Activated CD8-positive, alpha-beta T cell treated with anti-CD3 and anti-CD28 coated beads for 36 hours (primary cell): Measurements from ENCODE around the gene SLC4A8. TPM values are rescaled to one million over a fixed set of nuclear protein-coding genes. Genes with fewer than 3 reads are reported as not detected.
"Not testable (repeated sequence)": the region's sequence is repeated elsewhere in the genome, so short reads cannot be mapped to it uniquely, and the experiment has no call there.

Experiments
- ATAC-seq: fragments of 200-7000 bp; cut with Tn5 transposase; one replicate; pipeline ENCODE4 v1.10.0; 2021; ENCODE audit warnings: mild to moderate bottlenecking, moderate library complexity
- CTCF ChIA-PET: fragments of 350-600 bp; sonication (Branson Sonifier 250); formaldehyde crosslinking; loops from one replicate; lab custom pipeline; 2021; ENCODE audit warnings: antibody characterized with exemption; lab: Charles Lee
- POLR2A ChIA-PET: fragments of 350-600 bp; sonication (Branson Sonifier 250); formaldehyde crosslinking; loops from one replicate; lab custom pipeline; 2021; ENCODE audit warnings: antibody characterized with exemption; lab: Charles Lee
- DNase-seq: peaks from one replicate; pipeline ENCODE4 v3.0.0-alpha.2; 2020
- H3K27ac Mint-ChIP-seq: one replicate; pipeline ENCODE4 v1.8.0; 2021; ENCODE audit warnings: mild to moderate bottlenecking, mixed read lengths
- H3K27me3 Mint-ChIP-seq: one replicate; pipeline ENCODE4 v1.8.0; 2021; ENCODE audit warnings: mixed read lengths
- H3K36me3 Mint-ChIP-seq: one replicate; pipeline ENCODE4 v1.8.0; 2021; ENCODE audit warnings: low read depth, mixed read lengths
- H3K4me1 Mint-ChIP-seq: one replicate; pipeline ENCODE4 v1.8.0; 2021; ENCODE audit warnings: low read depth, mixed read lengths
- H3K4me3 Mint-ChIP-seq: one replicate; pipeline ENCODE4 v1.8.0; 2021; ENCODE audit warnings: mild to moderate bottlenecking, moderate library complexity, mixed read lengths
- H3K9me3 Mint-ChIP-seq: one replicate; pipeline ENCODE4 v1.8.0; 2021; ENCODE audit warnings: mixed read lengths
- intact Hi-C: fragments of 100-400 bp; cut with micrococcal nuclease; formaldehyde crosslinking; loops from one replicate; pipeline ENCODE4 v1.10.0; 2022
- total RNA-seq, 2 experiments: library from RNA; stranded (reverse); gene quantifications; one replicate each; pipeline ENCODE4 v1.2.3, GENCODE V29; 2021
- TF ChIP-seq, protein P1 (sequence below): fragments of 200-600 bp; IDR thresholded peaks from one replicate; pipeline ENCODE4 v1.8.0; 2022; ENCODE audit warnings: antibody characterized with exemption, mild to moderate bottlenecking

The SLC4A8 gene
- total RNA-seq, 2 experiments from 2014 or later: 1.1 to 2.7 TPM

DNA sequence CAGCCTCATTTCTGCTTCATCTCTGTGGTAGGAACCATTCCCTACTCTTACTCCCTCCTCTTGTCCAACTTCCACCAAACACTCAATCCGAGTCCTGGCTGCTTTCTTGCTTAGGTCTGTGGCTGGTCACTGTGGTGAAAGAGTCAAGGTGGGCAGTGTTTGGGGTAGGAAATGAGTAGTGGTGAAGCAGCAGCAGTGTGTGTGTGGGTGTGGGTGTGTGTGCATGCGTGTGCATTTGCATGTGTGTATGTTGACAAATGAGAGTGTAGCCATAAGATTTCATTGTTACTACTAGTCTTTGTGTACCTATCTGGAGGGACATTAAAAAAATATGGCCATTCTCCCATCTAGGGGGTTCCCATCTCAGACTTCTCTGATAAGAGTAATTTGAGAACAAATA, 87.8 kb downstream of the SLC4A8 start:
- ChIA-PET CTCF (no interaction called here), POLR2A (no interaction called here)
- intact Hi-C loops: no loop called here
- no peaks in the 10 kb centered on the region for H3K27me3 Mint-ChIP-seq
- H3K9me3 Mint-ChIP-seq: no peaks in the 10 kb centered on the region
- no peaks in the 10 kb centered on the region for H3K36me3 Mint-ChIP-seq
- H3K4me1 Mint-ChIP-seq: no peaks in the 10 kb centered on the region
- ATAC-seq (no peak), DNase-seq (no peak)
- H3K27ac Mint-ChIP-seq: no peak overlapping the region
- H3K4me3 Mint-ChIP-seq: no peak overlapping the region
- TF ChIP-seq, protein P1, sequence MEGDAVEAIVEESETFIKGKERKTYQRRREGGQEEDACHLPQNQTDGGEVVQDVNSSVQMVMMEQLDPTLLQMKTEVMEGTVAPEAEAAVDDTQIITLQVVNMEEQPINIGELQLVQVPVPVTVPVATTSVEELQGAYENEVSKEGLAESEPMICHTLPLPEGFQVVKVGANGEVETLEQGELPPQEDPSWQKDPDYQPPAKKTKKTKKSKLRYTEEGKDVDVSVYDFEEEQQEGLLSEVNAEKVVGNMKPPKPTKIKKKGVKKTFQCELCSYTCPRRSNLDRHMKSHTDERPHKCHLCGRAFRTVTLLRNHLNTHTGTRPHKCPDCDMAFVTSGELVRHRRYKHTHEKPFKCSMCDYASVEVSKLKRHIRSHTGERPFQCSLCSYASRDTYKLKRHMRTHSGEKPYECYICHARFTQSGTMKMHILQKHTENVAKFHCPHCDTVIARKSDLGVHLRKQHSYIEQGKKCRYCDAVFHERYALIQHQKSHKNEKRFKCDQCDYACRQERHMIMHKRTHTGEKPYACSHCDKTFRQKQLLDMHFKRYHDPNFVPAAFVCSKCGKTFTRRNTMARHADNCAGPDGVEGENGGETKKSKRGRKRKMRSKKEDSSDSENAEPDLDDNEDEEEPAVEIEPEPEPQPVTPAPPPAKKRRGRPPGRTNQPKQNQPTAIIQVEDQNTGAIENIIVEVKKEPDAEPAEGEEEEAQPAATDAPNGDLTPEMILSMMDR: no peak

DNA sequence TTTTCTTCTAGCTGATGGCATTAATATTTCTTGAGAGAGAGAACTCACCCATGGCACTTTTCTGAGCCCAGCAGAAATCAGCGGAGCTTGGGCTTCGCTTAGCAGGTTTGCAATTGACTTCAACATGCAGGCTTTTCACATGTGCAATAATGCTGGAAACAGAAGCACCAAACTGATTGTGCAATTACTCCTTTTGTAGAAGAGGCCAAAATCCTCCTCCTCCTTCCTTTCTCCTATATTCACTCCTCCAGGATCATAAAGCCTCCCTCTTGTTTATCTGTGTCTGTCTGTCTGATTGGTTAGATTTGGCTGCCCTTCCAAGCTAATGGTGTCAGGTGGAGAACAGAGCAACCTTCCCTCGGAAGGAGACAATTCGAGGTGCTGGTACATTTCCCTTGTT, 90.4 kb downstream of the SLC4A8 start:
- H3K27me3 Mint-ChIP-seq, H3K9me3 Mint-ChIP-seq, H3K27ac Mint-ChIP-seq, H3K4me1 Mint-ChIP-seq, H3K36me3 Mint-ChIP-seq, POLR2A ChIA-PET, CTCF ChIA-PET, DNase-seq, H3K4me3 Mint-ChIP-seq, ATAC-seq, intact Hi-C loops: not testable (repeated sequence)

- H3K36me3 Mint-ChIP-seq: no peaks in the 10 kb centered on the region
- TF ChIP-seq, protein P1: no peak
- no peaks in the 10 kb centered on the region for H3K9me3 Mint-ChIP-seq
- DNase-seq: no peak
- ChIA-PET POLR2A (no interaction called here), CTCF (no interaction called here)
- H3K4me1 Mint-ChIP-seq: no peaks in the 10 kb centered on the region
- H3K27ac Mint-ChIP-seq: no peak overlapping the region
- no peak for ATAC-seq
- H3K27me3 Mint-ChIP-seq: no peaks in the 10 kb centered on the region
- H3K4me3 Mint-ChIP-seq: no peak overlapping the region
- intact Hi-C loops: no loop called here
Measured at GRCh38 chr12:51517316-51517715, 92.7 kb downstream of the SLC4A8 start.

GRCh38 chr12:51517800-51518199, 93.2 kb downstream of the SLC4A8 start:
- no peaks in the 10 kb centered on the region for H3K36me3 Mint-ChIP-seq
- ChIA-PET CTCF (no interaction called here), POLR2A (no interaction called here)
- no peak overlapping the region for H3K4me3 Mint-ChIP-seq
- no peak for ATAC-seq
- intact Hi-C loops: no loop called here
- no peak overlapping the region for H3K27ac Mint-ChIP-seq
- H3K27me3 Mint-ChIP-seq: no peaks in the 10 kb centered on the region
- DNase-seq: no peak
- H3K9me3 Mint-ChIP-seq: no peaks in the 10 kb centered on the region
- TF ChIP-seq, protein P1: no peak
- no peaks in the 10 kb centered on the region for H3K4me1 Mint-ChIP-seq

- no peaks in the 10 kb centered on the region for H3K4me1 Mint-ChIP-seq
- ChIA-PET POLR2A (no interaction called here), CTCF (interaction anchor here (1.2 to 1.9 kb wide), 3 partner anchors 14 to 356 kb away, joined by 4 to 5 read pairs (median 4); no protein-coding TSS in a partner anchor)
- H3K27ac Mint-ChIP-seq: no peak overlapping the region
- H3K27me3 Mint-ChIP-seq: no peaks in the 10 kb centered on the region
- TF ChIP-seq, protein P1: no peak
- H3K36me3 Mint-ChIP-seq: no peaks in the 10 kb centered on the region
- ATAC-seq (no peak), DNase-seq (no peak)
- H3K9me3 Mint-ChIP-seq: no peaks in the 10 kb centered on the region
- intact Hi-C loops: no loop called here
- no peak overlapping the region for H3K4me3 Mint-ChIP-seq
Measured at GRCh38 chr12:51519755-51520154, 95.1 kb downstream of the SLC4A8 start.
